Transverse colon (tissue), 4 donors: Measurements from ENCODE around the gene NLGN1. TPM values are rescaled to one million over a fixed set of nuclear protein-coding genes. Genes with fewer than 3 reads are reported as not detected.
"Not testable (repeated sequence)": the region's sequence is repeated elsewhere in the genome, so short reads cannot be mapped to it uniquely, and the experiment has no call there.

ENCODE experiments used
- DNase-seq: peaks from one replicate; pipeline ENCODE4 v3.0.0-alpha.2; 2019
- H3K27ac ChIP-seq, 4 donors: fragments of 200-600 bp; sonication (generic); 2 replicates each; pipeline ENCODE4 v1.5.1; 2016 to 2018; ENCODE audit warnings: inconsistent platforms in 4 of 4
- H3K27me3 ChIP-seq: fragments of 200-600 bp; sonication (generic); 2 replicates; pipeline ENCODE4 v1.5.1; 2017; ENCODE audit warnings: inconsistent platforms
- H3K36me3 ChIP-seq, 4 donors: fragments of 200-600 bp; sonication (generic); 2 replicates each; pipeline ENCODE4 v1.5.1; 2017 to 2019; ENCODE audit warnings: inconsistent platforms in 4 of 4
- H3K4me1 ChIP-seq, 4 donors: fragments of 200-600 bp; sonication (generic); 2 replicates each; pipeline ENCODE4 v1.5.1; 2017 to 2020; ENCODE audit warnings: inconsistent platforms in 4 of 4
- H3K4me3 ChIP-seq, 4 donors: fragments of 200-600 bp; sonication (generic); 1 replicate in 1 of 4; 2 replicates in 3 of 4; pipeline versions ENCODE4 v1.5.1 to v1.6.1; 2017 to 2019; ENCODE audit warnings: inconsistent platforms in 4 of 4
- H3K9me3 ChIP-seq, 2 donors: fragments of 200-600 bp; sonication (generic); 2 replicates each; pipeline ENCODE4 v1.5.1; 2017 to 2019; ENCODE audit warnings: inconsistent platforms in 2 of 2
- CTCF ChIP-seq, 5 experiments: fragments of 200-600 bp in 3 of 5; fragments of 450-650 bp in 2 of 5; sonication (generic) in 3 of 5; IDR thresholded peaks; 1 replicate in 2 of 5; 2 replicates in 3 of 5; pipeline ENCODE4 v1.5.1; 2016 to 2017; ENCODE audit warnings: antibody characterized with exemption in 5 of 5, inconsistent platforms in 3 of 5, mild to moderate bottlenecking in 2 of 5, moderate library complexity in 1 of 5
- EP300 ChIP-seq: sonication (generic); formaldehyde crosslinking; IDR thresholded peaks from one replicate; pipeline ENCODE4 v1.6.1; 2017; ENCODE audit warnings: antibody characterized with exemption, low read depth
- POLR2A ChIP-seq: fragments of 450-650 bp; IDR thresholded peaks from one replicate; pipeline ENCODE4 v1.6.1; 2016; ENCODE audit warnings: antibody characterized with exemption, mild to moderate bottlenecking, moderate library complexity
- POLR2AphosphoS5 ChIP-seq, 3 donors: sonication (generic); formaldehyde crosslinking; IDR thresholded peaks; one replicate each; pipeline ENCODE4 v1.6.1; 2016; ENCODE audit warnings: antibody characterized with exemption in 3 of 3
- WGBS, 2 donors: methylation state at CpG; one replicate each; pipeline ENCODE4 v1.1.5; 2018; ENCODE audit warnings: low coverage in 1 of 2; 5-methylcytosine and 5-hydroxymethylcytosine counted together
- in situ Hi-C, 4 donors: fragments of 200-750 bp; cut with MboI; loops; one replicate each; pipeline versions ENCODE4 v1.15.0 to v1.15.1; 2017; ENCODE audit warnings: low sequenced_read_pairs in 3 of 4, low pct_ligation_motif_present in 1 of 4, low pct_unique_long_range_greater_than_20kb in 1 of 4
- intact Hi-C: fragments of 100-400 bp; cut with DNase I; formaldehyde crosslinking; loops from one replicate; pipeline ENCODE4 v1.15.1; 2023; ENCODE audit warnings: low total_unique reads
- total RNA-seq, 4 donors: library from RNA; depleted of rRNA; stranded (reverse); fragments of >200 nt; gene quantifications; one replicate each; pipeline ENCODE4 v1.1.0, GENCODE V29; 2016

Gene NLGN1
- total RNA-seq, 4 donors from 2014 or later, result 0.40 to 5.2 (median 1.9) TPM; not detected in 1

- no peaks in the 10 kb centered on the region for H3K27me3 ChIP-seq
- no peak overlapping the region for H3K4me3 ChIP-seq
- no peaks in the 10 kb centered on the region for H3K9me3 ChIP-seq
- in situ Hi-C loops, result no loop called here
- no peak for DNase-seq
- TF ChIP-seq CTCF (IDR thresholded peaks at IDR 0.05) (no peak), POLR2A (no peak), POLR2AphosphoS5 (IDR thresholded peaks at IDR 0.05) (no peak), EP300 (no peak)
- no peaks in the 10 kb centered on the region for H3K36me3 ChIP-seq
- intact Hi-C loops, result no loop called here
- no peaks in the 10 kb centered on the region for H3K4me1 ChIP-seq
- H3K27ac ChIP-seq, result no peak overlapping the region
- 45 to 49% methylated on average over 6 of the region's 6 CpGs for WGBS, 2 donors
These were observed 825.5 kb downstream of the NLGN1 start for GRCh38 chr3:174223042-174223441.

- no peaks in the 10 kb centered on the region for H3K4me1 ChIP-seq
- TF ChIP-seq POLR2AphosphoS5 (IDR thresholded peaks at IDR 0.05) (no peak), EP300 (no peak)
- no peak overlapping the region for H3K27ac ChIP-seq
- in situ Hi-C loops (no loop called here), intact Hi-C loops (no loop called here)
- DNase-seq, result no peak
- H3K27me3 ChIP-seq, result no peaks in the 10 kb centered on the region
- no peaks in the 10 kb centered on the region for H3K36me3 ChIP-seq
- 82 to 100% methylated on average over 1 of the region's 1 CpG for WGBS, 2 donors
- no peak overlapping the region for H3K4me3 ChIP-seq
- no peaks in the 10 kb centered on the region for H3K9me3 ChIP-seq
These were observed 826.1 kb downstream of the NLGN1 start for GRCh38 chr3:174223626-174224025.

- intact Hi-C loops (no loop called here), in situ Hi-C loops (no loop called here)
- WGBS, 2 donors, result 72 to 83% methylated on average over 2 of the region's 2 CpGs
- Histone ChIP-seq H3K36me3 (no peaks in the 10 kb centered on the region), H3K27me3 (no peaks in the 10 kb centered on the region), H3K27ac (no peak overlapping the region), H3K9me3 (no peaks in the 10 kb centered on the region), H3K4me1 (no peaks in the 10 kb centered on the region), H3K4me3 (no peak overlapping the region)
- no peak for TF ChIP-seq EP300
- DNase-seq, result no peak
These were observed 832.4 kb downstream of the NLGN1 start for GRCh38 chr3:174229916-174230315.

GRCh38 chr3:174232028-174232657, 834.6 kb downstream of the NLGN1 start:
- H3K4me3 ChIP-seq, DNase-seq, H3K4me1 ChIP-seq, in situ Hi-C loops, H3K9me3 ChIP-seq, H3K27me3 ChIP-seq, H3K27ac ChIP-seq, intact Hi-C loops, H3K36me3 ChIP-seq: not testable (repeated sequence)
- WGBS, 2 donors, result 60 to 89% methylated on average over 1 to 10 of the region's 10 CpGs

GRCh38 chr3:174232658-174233429, 835.3 kb downstream of the NLGN1 start:
- in situ Hi-C loops (no loop called here), intact Hi-C loops (no loop called here)
- Histone ChIP-seq H3K4me3 (no peak overlapping the region), H3K9me3 (no peaks in the 10 kb centered on the region), H3K4me1 (no peaks in the 10 kb centered on the region), H3K27me3 (no peaks in the 10 kb centered on the region), H3K27ac (no peak overlapping the region), H3K36me3 (no peaks in the 10 kb centered on the region)
- TF ChIP-seq EP300, result no peak
- TF ChIP-seq POLR2A, result no peak
- TF ChIP-seq CTCF (IDR thresholded peaks at IDR 0.05), result no peak
- no peak for TF ChIP-seq POLR2AphosphoS5 (IDR thresholded peaks at IDR 0.05)
- whole genome bisulfite sequencing, 2 donors, result 88 to 92% methylated on average over 8 to 12 of the region's 12 CpGs
- no peak for DNase-seq
